MCF 10A (cell line): Measurements from ENCODE around the gene SREBF2. TPM values are rescaled to one million over a fixed set of nuclear protein-coding genes. Genes with fewer than 3 reads are reported as not detected.

Source experiments
- BruUV-seq: library from RNA; stranded (reverse); fragments of 400-500 nt; replicated peaks from 2 replicates; lab custom pipeline; 2021; lab: Mats Ljungman, UMichigan
- CTCF ChIA-PET: fragments of 300-600 bp; sonication (Branson Sonifier 250); formaldehyde crosslinking; extraction: SDS; loops from one replicate; lab custom pipeline; 2021; ENCODE audit warnings: antibody characterized with exemption, inconsistent platforms; lab: Yijun Ruan, JAX
- POLR2A ChIA-PET: fragments of 300-600, 350-650 bp; sonication (Branson Sonifier 250); formaldehyde crosslinking; extraction: SDS; loops from one replicate; lab custom pipeline; 2020; ENCODE audit warnings: antibody characterized with exemption, inconsistent platforms; lab: Yijun Ruan, JAX
- DNase-seq: peaks from one replicate; pipeline ENCODE4 v3.0.0-alpha.2; 2018; ENCODE audit not compliant: unreplicated experiment
- H3K27ac Mint-ChIP-seq: one replicate; pipeline ENCODE4 v1.8.0; 2022; ENCODE audit warnings: mild to moderate bottlenecking, low read depth, mixed read lengths; ENCODE audit not compliant: unreplicated experiment
- H3K27me3 Mint-ChIP-seq: one replicate; pipeline ENCODE4 v1.8.0; 2022; ENCODE audit warnings: mixed read lengths; ENCODE audit not compliant: insufficient read depth, unreplicated experiment
- H3K36me3 Mint-ChIP-seq: one replicate; pipeline ENCODE4 v1.8.0; 2022; ENCODE audit warnings: mild to moderate bottlenecking, moderate library complexity, mixed read lengths; ENCODE audit not compliant: insufficient read depth, unreplicated experiment
- H3K4me1 Mint-ChIP-seq: one replicate; pipeline ENCODE4 v1.8.0; 2022; ENCODE audit warnings: mixed read lengths; ENCODE audit not compliant: insufficient read depth, unreplicated experiment
- H3K4me3 Mint-ChIP-seq: one replicate; pipeline ENCODE4 v1.8.0; 2022; ENCODE audit warnings: mild to moderate bottlenecking, moderate library complexity, mixed read lengths; ENCODE audit not compliant: unreplicated experiment
- H3K9me3 Mint-ChIP-seq: one replicate; pipeline ENCODE4 v1.8.0; 2022; ENCODE audit warnings: mixed read lengths; ENCODE audit not compliant: unreplicated experiment
- intact Hi-C: fragments of 100-400 bp; cut with micrococcal nuclease; formaldehyde crosslinking; loops from 2 replicates; pipeline ENCODE4 v1.14.1; 2022
- total RNA-seq: library from RNA; stranded (reverse); gene quantifications from 2 replicates; pipeline ENCODE4 v1.2.3, GENCODE V29; 2022
- TF ChIP-seq, protein P1 (sequence below): fragments of 200-600 bp; IDR thresholded peaks from one replicate; pipeline ENCODE4 v1.8.0; 2022; ENCODE audit warnings: antibody characterized with exemption, mild to moderate bottlenecking; ENCODE audit not compliant: unreplicated experiment

SREBF2 gene
- total RNA-seq, 1 experiment from 2014 or later, result 104 TPM

DNA sequence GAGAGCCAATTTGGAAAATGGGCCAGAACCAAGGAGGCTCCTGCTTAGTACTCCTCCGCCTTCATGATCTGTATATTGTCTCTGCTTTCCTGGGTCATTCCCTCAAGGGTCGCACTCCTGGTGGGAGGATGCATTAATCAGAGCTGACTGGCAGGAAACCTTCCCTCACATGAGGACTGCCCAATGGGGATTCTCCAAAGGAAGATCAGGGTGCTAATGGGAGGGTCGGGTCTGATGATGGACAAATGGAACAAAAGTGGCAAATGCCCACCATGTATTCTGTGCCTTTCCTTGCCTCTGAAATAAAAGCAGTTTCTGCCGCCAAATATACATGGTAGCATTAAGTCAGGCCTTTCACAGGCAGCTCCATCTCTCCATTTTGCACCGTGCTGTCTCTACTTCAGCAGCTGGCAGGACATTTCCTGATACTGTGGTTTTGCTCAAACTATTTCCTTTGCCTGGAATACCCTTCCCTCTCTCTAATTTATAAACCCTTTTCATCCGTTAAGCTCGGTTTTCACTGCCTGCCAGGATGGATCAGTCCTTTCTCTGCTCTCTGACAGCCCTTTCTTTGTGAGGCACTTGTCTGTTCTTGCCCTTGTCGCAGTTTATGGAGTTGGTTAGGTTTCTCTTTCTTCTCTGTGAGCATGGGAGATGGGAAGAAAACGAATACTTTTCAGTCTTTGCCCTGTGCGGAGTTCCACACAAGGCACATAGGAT lies 13.5 kb downstream of the SREBF2 start:
- H3K4me3 Mint-ChIP-seq, result no peak overlapping the region
- H3K9me3 Mint-ChIP-seq, result no peaks in the 10 kb centered on the region
- BruUV-seq, result no TSS peak
- peaks cover 26% of the 10 kb centered on the region for H3K36me3 Mint-ChIP-seq
- H3K4me1 Mint-ChIP-seq, result peaks cover 35% of the 10 kb centered on the region
- DNase-seq, result no peak
- H3K27me3 Mint-ChIP-seq, result no peaks in the 10 kb centered on the region
- POLR2A ChIA-PET, result interaction anchor here (1.3 to 7.6 kb wide), 3 partner anchors 11 to 13 kb away, joined by 4 to 98 read pairs (median 8); partner anchors contain the start of gene SREBF2
- TF ChIP-seq, protein P1, sequence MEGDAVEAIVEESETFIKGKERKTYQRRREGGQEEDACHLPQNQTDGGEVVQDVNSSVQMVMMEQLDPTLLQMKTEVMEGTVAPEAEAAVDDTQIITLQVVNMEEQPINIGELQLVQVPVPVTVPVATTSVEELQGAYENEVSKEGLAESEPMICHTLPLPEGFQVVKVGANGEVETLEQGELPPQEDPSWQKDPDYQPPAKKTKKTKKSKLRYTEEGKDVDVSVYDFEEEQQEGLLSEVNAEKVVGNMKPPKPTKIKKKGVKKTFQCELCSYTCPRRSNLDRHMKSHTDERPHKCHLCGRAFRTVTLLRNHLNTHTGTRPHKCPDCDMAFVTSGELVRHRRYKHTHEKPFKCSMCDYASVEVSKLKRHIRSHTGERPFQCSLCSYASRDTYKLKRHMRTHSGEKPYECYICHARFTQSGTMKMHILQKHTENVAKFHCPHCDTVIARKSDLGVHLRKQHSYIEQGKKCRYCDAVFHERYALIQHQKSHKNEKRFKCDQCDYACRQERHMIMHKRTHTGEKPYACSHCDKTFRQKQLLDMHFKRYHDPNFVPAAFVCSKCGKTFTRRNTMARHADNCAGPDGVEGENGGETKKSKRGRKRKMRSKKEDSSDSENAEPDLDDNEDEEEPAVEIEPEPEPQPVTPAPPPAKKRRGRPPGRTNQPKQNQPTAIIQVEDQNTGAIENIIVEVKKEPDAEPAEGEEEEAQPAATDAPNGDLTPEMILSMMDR, result no peak
- H3K27ac Mint-ChIP-seq, result peak overlapping the region; percentile 67
- CTCF ChIA-PET, result interaction anchor here (0.6 to 1.4 kb wide), 4 partner anchors 11 to 231 kb away, joined by 3 to 5 read pairs (median 4); no protein-coding TSS in a partner anchor
- intact Hi-C loops, result no loop called here

DNA sequence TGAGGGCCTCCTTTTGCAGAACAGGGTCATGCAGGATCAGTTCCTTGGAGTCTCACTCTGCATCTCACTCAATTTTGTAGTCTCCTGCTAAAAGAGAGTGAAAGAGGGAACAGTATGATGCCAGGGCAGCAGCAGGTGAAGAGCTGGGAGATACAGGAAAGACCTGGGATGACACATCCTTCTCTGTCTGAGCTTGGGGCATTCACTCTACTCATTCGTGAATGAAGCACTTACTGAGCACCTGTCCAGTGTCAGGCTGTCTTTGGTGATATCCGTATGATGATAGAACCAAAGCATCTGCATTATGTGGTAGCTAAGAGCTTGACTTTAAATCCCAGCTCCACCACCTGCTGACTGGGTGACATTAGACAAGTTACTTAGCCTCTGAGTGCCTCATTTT lies 14.4 kb downstream of the SREBF2 start:
- TF ChIP-seq, protein P1, result no peak
- BruUV-seq, result no TSS peak
- ChIA-PET POLR2A (interaction anchor here (0.8 to 7.6 kb wide), 6 partner anchors 9 to 47 kb away, joined by 3 to 98 read pairs (median 5); partner anchors contain the start of genes CCDC134 and SREBF2), CTCF (interaction anchor here (0.6 to 1.2 kb wide), 6 partner anchors 10 to 150 kb away, joined by 3 to 7 read pairs (median 4); no protein-coding TSS in a partner anchor)
- DNase-seq, result no peak
- Mint-ChIP-seq H3K4me3 (no peak overlapping the region), H3K4me1 (peaks cover 34% of the 10 kb centered on the region), H3K36me3 (peaks cover 25% of the 10 kb centered on the region), H3K27me3 (no peaks in the 10 kb centered on the region), H3K27ac (no peak overlapping the region), H3K9me3 (no peaks in the 10 kb centered on the region)
- intact Hi-C loops, result no loop called here

DNA sequence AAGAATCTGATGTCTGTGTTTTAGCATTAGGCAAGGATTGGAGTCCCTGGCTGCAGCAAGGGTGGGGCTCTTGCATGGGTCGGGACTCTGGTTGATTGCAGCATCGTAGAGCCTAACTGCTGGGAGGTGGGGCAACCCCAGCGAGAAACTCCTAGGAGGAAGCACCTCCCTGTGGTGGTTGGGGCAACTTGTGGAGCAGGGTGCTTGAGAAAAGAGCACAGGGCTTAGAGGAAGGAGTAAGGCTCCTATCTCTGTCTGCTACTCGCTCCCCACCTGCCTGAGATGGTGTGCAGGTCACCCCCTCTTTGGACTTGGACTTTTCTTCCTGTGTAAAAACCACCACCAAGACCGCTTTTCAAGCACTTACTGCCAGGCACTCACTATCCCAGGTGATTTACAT lies 15.6 kb downstream of the SREBF2 start:
- CTCF ChIA-PET, result interaction anchor here (1.0 kb wide), 1 partner anchor 9 kb away, joined by 7 read pairs; no protein-coding TSS in a partner anchor
- BruUV-seq, result no TSS peak
- no peak overlapping the region for H3K27ac Mint-ChIP-seq
- H3K27me3 Mint-ChIP-seq, result no peaks in the 10 kb centered on the region
- intact Hi-C loops, result no loop called here
- POLR2A ChIA-PET, result interaction anchor here (0.9 to 1.1 kb wide), 2 partner anchors 15 to 48 kb away, joined by 4 read pairs; partner anchors contain the start of genes CCDC134 and SREBF2
- peak; percentile 60 for DNase-seq
- no peak overlapping the region for H3K4me3 Mint-ChIP-seq
- H3K9me3 Mint-ChIP-seq, result no peaks in the 10 kb centered on the region
- TF ChIP-seq, protein P1, result no peak
- H3K36me3 Mint-ChIP-seq, result peaks cover 20% of the 10 kb centered on the region
- H3K4me1 Mint-ChIP-seq, result peaks cover 40% of the 10 kb centered on the region

DNA sequence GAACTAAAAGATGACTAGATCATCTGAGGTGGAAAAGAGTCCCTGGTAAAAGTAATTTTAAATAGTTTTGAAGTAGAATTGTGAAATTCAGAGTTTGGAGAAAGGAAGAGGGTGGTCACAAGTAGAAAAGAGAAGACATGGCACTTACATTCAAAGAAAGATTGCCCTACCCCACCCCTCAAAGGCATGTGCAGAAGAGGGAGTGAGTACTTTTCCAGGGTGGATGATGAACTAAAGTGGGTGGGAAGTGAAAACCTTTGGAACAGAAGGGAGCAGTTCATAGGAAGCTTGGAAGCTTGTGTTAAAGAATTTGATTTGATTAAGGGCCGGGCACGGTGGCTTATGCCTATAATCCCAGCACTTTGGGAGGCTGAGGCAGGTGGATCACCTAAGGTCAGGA lies 23.6 kb downstream of the SREBF2 start:
- Mint-ChIP-seq H3K36me3 (peaks cover 25% of the 10 kb centered on the region), H3K4me1 (peaks cover 29% of the 10 kb centered on the region), H3K27me3 (no peaks in the 10 kb centered on the region), H3K27ac (peak overlapping the region; percentile 81), H3K4me3 (peak overlapping the region; percentile 43), H3K9me3 (no peaks in the 10 kb centered on the region)
- BruUV-seq, result no TSS peak
- ChIA-PET CTCF (interaction anchor here (0.6 to 3.5 kb wide), 6 partner anchors 11 to 159 kb away, joined by 3 to 16 read pairs (median 4); no protein-coding TSS in a partner anchor), POLR2A (interaction anchor here (0.6 to 5.6 kb wide), 12 partner anchors 9 to 760 kb away, joined by 3 to 57 read pairs (median 7); partner anchors contain the start of genes CCDC134, CENPM, SNU13 and SREBF2)
- TF ChIP-seq, protein P1, result no peak
- intact Hi-C loops, result loop anchor here (2.0 to 5.0 kb wide), 2 partner anchors 34 to 160 kb away; no protein-coding TSS in a partner anchor
- DNase-seq, result no peak
